ENCODE measurements around the gene ZNF561.

ZNF561 gene

DNA sequence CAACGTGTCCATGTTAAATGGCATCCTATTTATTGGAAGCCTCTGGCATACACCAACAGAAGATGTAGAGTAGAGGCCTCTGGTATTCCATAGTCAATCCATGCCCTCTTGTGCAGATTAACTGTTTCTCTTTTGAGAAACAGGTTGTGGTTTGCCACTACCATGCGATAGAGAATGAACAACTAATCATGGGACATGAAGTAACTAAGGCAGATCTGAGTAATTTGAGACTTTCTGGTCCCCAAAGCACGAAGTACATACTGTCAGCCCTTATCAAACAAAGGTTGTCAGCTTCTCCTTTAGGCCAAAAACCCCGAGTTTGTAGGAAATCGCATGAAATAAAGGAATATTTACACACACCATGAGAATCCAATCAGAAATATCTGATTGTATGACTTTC, 40.3 kb downstream of the ZNF561 start:
- TF ChIP-seq, protein P1, sequence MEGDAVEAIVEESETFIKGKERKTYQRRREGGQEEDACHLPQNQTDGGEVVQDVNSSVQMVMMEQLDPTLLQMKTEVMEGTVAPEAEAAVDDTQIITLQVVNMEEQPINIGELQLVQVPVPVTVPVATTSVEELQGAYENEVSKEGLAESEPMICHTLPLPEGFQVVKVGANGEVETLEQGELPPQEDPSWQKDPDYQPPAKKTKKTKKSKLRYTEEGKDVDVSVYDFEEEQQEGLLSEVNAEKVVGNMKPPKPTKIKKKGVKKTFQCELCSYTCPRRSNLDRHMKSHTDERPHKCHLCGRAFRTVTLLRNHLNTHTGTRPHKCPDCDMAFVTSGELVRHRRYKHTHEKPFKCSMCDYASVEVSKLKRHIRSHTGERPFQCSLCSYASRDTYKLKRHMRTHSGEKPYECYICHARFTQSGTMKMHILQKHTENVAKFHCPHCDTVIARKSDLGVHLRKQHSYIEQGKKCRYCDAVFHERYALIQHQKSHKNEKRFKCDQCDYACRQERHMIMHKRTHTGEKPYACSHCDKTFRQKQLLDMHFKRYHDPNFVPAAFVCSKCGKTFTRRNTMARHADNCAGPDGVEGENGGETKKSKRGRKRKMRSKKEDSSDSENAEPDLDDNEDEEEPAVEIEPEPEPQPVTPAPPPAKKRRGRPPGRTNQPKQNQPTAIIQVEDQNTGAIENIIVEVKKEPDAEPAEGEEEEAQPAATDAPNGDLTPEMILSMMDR (conservative IDR thresholded peaks at IDR 0.05; ENCODE audit: low read depth, low read length), result no peak
- no peak for DNase-seq (ENCODE audit: low read depth)
- no peak overlapping the region for H3K4me3 ChIP-seq (ENCODE audit: low read length)

DNA sequence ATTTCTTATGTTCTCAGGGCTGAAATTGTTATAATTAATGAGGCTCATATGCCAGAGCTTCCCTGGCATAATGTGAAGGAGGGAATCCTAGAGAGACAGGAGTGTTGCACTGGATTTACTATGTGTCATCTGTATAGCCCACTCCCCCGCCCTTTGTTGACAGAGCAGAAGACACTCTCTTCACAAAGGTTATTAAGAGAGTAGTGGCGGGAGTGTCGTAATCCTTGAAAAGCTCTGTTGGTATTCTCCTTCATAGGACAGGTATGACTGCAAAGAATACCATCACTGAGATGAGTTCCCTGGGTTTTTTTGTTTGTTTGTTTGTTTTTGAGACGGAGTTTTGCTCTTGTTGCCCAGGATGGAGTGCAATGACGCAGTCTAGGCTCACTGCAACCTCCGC, 50.8 kb downstream of the ZNF561 start:
- H3K4me3 ChIP-seq (ENCODE audit: low read length), result no peak overlapping the region
- TF ChIP-seq, protein P1 (conservative IDR thresholded peaks at IDR 0.05; ENCODE audit: low read depth, low read length), result no peak
- no peak for DNase-seq (ENCODE audit: low read depth)

DNA sequence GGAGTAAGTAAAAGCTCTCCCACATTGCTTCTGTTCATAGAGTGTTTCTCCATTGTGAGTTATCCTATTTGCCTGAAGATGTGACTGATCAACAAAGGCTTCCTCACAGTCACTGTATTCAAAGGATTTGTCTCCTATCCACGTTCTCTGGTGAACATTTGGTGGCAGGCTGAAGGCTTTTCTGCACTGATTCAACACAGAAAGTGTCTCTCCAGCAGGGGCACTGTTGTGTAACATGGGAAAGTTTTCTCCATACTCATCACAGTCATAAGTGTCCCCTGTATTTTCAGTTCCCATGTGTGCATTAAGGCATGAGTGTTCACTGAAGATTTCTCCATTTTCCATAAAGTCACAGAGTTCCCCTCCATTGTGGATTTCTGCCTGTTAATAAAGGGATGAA, 54.3 kb downstream of the ZNF561 start:
- no peak overlapping the region for H3K4me3 ChIP-seq (ENCODE audit: low read length)
- TF ChIP-seq, protein P1 (conservative IDR thresholded peaks at IDR 0.05; ENCODE audit: low read depth, low read length), result no peak
- DNase-seq (ENCODE audit: low read depth), result no peak

DNA sequence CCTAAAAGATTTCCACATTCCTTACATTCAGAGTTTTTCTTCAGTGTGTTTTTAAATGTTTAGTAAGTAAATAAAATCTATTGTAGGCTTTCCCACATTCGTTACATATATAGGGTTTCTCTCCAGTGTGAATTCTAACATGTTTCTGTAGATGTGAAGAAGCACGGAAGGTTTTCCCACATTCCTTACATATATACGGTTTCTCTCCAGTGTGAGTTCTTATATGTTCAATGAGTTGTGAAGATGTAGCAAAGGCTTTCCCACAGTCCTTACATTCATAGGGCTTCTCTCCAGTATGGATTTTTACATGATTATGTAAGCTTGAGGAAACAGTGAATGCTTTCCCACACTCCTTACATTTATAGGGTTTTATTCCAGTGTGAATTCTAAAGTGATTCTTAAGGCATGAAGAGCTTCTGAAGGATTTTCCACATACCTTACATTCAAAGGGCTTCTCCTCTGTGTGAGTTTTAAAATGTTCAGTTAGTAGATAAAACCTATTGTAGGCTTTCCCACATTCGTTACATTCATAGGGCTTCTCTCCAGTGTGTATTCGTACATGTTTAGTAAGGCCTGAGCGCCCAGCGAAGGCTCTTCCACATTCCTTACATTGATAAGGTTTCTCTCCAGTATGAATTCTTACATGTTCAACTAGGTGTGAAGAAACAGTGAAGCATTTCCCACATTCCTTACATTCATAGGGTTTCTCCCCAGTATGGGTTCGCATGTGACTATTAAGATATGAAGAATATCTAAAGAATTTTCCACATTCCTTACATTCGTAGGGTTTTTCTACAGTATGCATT, 54.9 kb downstream of the ZNF561 start:
- DNase-seq (ENCODE audit: low read depth), result no peak
- H3K4me3 ChIP-seq (ENCODE audit: low read length), result no peak overlapping the region
- TF ChIP-seq, protein P1 (conservative IDR thresholded peaks at IDR 0.05; ENCODE audit: low read depth, low read length), result no peak

Data from retinal pigment epithelial cell (primary cell).